ENCODE measurements around the gene EMC10. TPM values are rescaled to one million over a fixed set of nuclear protein-coding genes. Genes with fewer than 3 reads are reported as not detected.
"Not testable (repeated sequence)": the region's sequence is repeated elsewhere in the genome, so short reads cannot be mapped to it uniquely, and the experiment has no call there.

The EMC10 gene
- 100 to 1,000 TPM; 128 to 186 (median 173) TPM for polyA plus RNA-seq (ENCODE audit: insufficient read length in 3 of 3)
- long read RNA-seq, donor 1, full-length matches to known transcripts = 22 of 36 reads
- long read RNA-seq, donor 1, partial matches to known transcripts = 14 of 36 reads
- long read RNA-seq, donor 1, other reads (novel, unspliced or antisense) = 0 of 36 reads
- long read RNA-seq, donor 2, full-length matches to known transcripts = 71 of 90 reads
- long read RNA-seq, donor 2, partial matches to known transcripts = 19 of 90 reads
- long read RNA-seq, donor 2, other reads (novel, unspliced or antisense) = 0 of 90 reads
- long read RNA-seq, donor 3, full-length matches to known transcripts = 30 of 110 reads
- long read RNA-seq, donor 3, partial matches to known transcripts = 80 of 110 reads
- long read RNA-seq, donor 3, other reads (novel, unspliced or antisense) = 0 of 110 reads
- long read RNA-seq, donor 4, full-length matches to known transcripts = 58 of 89 reads
- long read RNA-seq, donor 4, partial matches to known transcripts = 31 of 89 reads
- long read RNA-seq, donor 4, other reads (novel, unspliced or antisense) = 0 of 89 reads
- long read RNA-seq, donor 5, full-length matches to known transcripts = 11 of 11 reads
- long read RNA-seq, donor 5, partial matches to known transcripts = 0 of 11 reads
- long read RNA-seq, donor 5, other reads (novel, unspliced or antisense) = 0 of 11 reads
- long read RNA-seq, donor 6, full-length matches to known transcripts = 31 of 44 reads
- long read RNA-seq, donor 6, partial matches to known transcripts = 13 of 44 reads
- long read RNA-seq, donor 6, other reads (novel, unspliced or antisense) = 0 of 44 reads
- long read RNA-seq, donor 7, full-length matches to known transcripts = 53 of 63 reads
- long read RNA-seq, donor 7, partial matches to known transcripts = 10 of 63 reads
- long read RNA-seq, donor 7, other reads (novel, unspliced or antisense) = 0 of 63 reads
- long read RNA-seq, donor 8, full-length matches to known transcripts = 21 of 29 reads
- long read RNA-seq, donor 8, partial matches to known transcripts = 8 of 29 reads
- long read RNA-seq, donor 8, other reads (novel, unspliced or antisense) = 0 of 29 reads
- long read RNA-seq, donor 9, full-length matches to known transcripts = 49 of 137 reads
- long read RNA-seq, donor 9, partial matches to known transcripts = 88 of 137 reads
- long read RNA-seq, donor 9, other reads (novel, unspliced or antisense) = 0 of 137 reads
- long read RNA-seq, donor 10, full-length matches to known transcripts = 37 of 58 reads
- long read RNA-seq, donor 10, partial matches to known transcripts = 21 of 58 reads
- long read RNA-seq, donor 10, other reads (novel, unspliced or antisense) = 0 of 58 reads
- long read RNA-seq, donor 11, full-length matches to known transcripts = 8 of 8 reads
- long read RNA-seq, donor 11, partial matches to known transcripts = 0 of 8 reads
- long read RNA-seq, donor 11, other reads (novel, unspliced or antisense) = 0 of 8 reads
- long read RNA-seq, donor 12, full-length matches to known transcripts = 85 of 113 reads
- long read RNA-seq, donor 12, partial matches to known transcripts = 28 of 113 reads
- long read RNA-seq, donor 12, other reads (novel, unspliced or antisense) = 0 of 113 reads
- long read RNA-seq, donor 13, full-length matches to known transcripts = 10 of 15 reads
- long read RNA-seq, donor 13, partial matches to known transcripts = 5 of 15 reads
- long read RNA-seq, donor 13, other reads (novel, unspliced or antisense) = 0 of 15 reads
- long read RNA-seq, donor 14, full-length matches to known transcripts = 27 of 42 reads
- long read RNA-seq, donor 14, partial matches to known transcripts = 15 of 42 reads
- long read RNA-seq, donor 14, other reads (novel, unspliced or antisense) = 0 of 42 reads
- long read RNA-seq, donor 15, full-length matches to known transcripts = 72 of 146 reads
- long read RNA-seq, donor 15, partial matches to known transcripts = 74 of 146 reads
- long read RNA-seq, donor 15, other reads (novel, unspliced or antisense) = 0 of 146 reads
- long read RNA-seq, donor 16, full-length matches to known transcripts = 42 of 68 reads
- long read RNA-seq, donor 16, partial matches to known transcripts = 26 of 68 reads
- long read RNA-seq, donor 16, other reads (novel, unspliced or antisense) = 0 of 68 reads

- DNase-seq = peak; percentile 95
Observed at GRCh38 chr19:50476224-50476906, at the start of gene EMC10, which contains the start of gene GARIN5A. Gene EMC10, plus strand, starts transcription at chr19:50476507. Its CDS starts 38 bp downstream, at chr19:50476545. Gene GARIN5A, minus strand, starts transcription at chr19:50476848. Its CDS starts 460 bp downstream, at chr19:50476388.

- DNase-seq = no peak
Observed at GRCh38 chr19:50427318-50427925, 48.9 kb upstream of the EMC10 start.

- DNase-seq = peak; percentile 90
Observed at GRCh38 chr19:50427997-50428425, 48.3 kb upstream of the EMC10 start.

- DNase-seq = no peak
Observed at GRCh38 chr19:50428772-50429463, 47.4 kb upstream of the EMC10 start.

GRCh38 chr19:50430888-50431342 lies 45.4 kb upstream of the EMC10 start:
- no peak for DNase-seq

GRCh38 chr19:50431343-50432220 lies 44.7 kb upstream of the EMC10 start:
- DNase-seq = peak; percentile 86

- peak; percentile 66 for DNase-seq
Observed at GRCh38 chr19:50432221-50433028, 43.9 kb upstream of the EMC10 start, which contains the start of gene MYBPC2. Gene MYBPC2, plus strand, starts transcription at chr19:50432892. Its CDS starts 62 bp downstream, at chr19:50432954.

GRCh38 chr19:50433201-50434180 lies 42.8 kb upstream of the EMC10 start:
- no peak for DNase-seq

GRCh38 chr19:50434525-50434924 lies 41.8 kb upstream of the EMC10 start:
- no peak for DNase-seq

GRCh38 chr19:50435221-50435620 lies 41.1 kb upstream of the EMC10 start:
- no peak for DNase-seq

GRCh38 chr19:50435627-50436026 lies 40.7 kb upstream of the EMC10 start:
- no peak for DNase-seq

GRCh38 chr19:50437862-50438449 lies 38.4 kb upstream of the EMC10 start:
- DNase-seq = no peak

- not testable (repeated sequence) for DNase-seq
Observed at GRCh38 chr19:50439130-50439529, 37.2 kb upstream of the EMC10 start.

GRCh38 chr19:50444059-50444458 lies 32.2 kb upstream of the EMC10 start:
- no peak for DNase-seq
